GM18858 (cell line): ENCODE data around the gene CHFR.
"Not testable (repeated sequence)": the region's sequence is repeated elsewhere in the genome, so short reads cannot be mapped to it uniquely, and the experiment has no call there.

Experiments
- ATAC-seq: cut with Tn5 transposase; IDR thresholded peaks from one replicate; pipeline ENCODE4 v1.9.1; 2021; ENCODE audit not compliant: unreplicated experiment

The CHFR gene

GRCh38 chr12:132842449-132843045, 44.9 kb downstream of the CHFR start:
- ATAC-seq = no peak

- ATAC-seq = no peak
Observed at GRCh38 chr12:132841151-132841550, 46.3 kb downstream of the CHFR start.

GRCh38 chr12:132840536-132840935, 46.9 kb downstream of the CHFR start:
- ATAC-seq = no peak

- ATAC-seq = no peak
Observed at GRCh38 chr12:132839558-132840235, 47.7 kb downstream of the CHFR start.

- no peak for ATAC-seq
Observed at GRCh38 chr12:132838410-132839080, 48.9 kb downstream of the CHFR start.

GRCh38 chr12:132837693-132838409, 49.6 kb downstream of the CHFR start:
- ATAC-seq = no peak

- no peak for ATAC-seq
Observed at GRCh38 chr12:132836795-132837331, 50.5 kb downstream of the CHFR start.

- not testable (repeated sequence) for ATAC-seq
Observed at GRCh38 chr12:132836230-132836629, 51.2 kb downstream of the CHFR start.

GRCh38 chr12:132835076-132836025, 52.1 kb downstream of the CHFR start:
- ATAC-seq = no peak

- no peak for ATAC-seq
Observed at GRCh38 chr12:132834181-132834711, 53.2 kb downstream of the CHFR start.

GRCh38 chr12:132833341-132833740, 54.1 kb downstream of the CHFR start:
- no peak for ATAC-seq

- no peak for ATAC-seq
Observed at GRCh38 chr12:132831771-132832170, 55.6 kb downstream of the CHFR start.

- peak; percentile 75 for ATAC-seq
Observed at GRCh38 chr12:132828706-132829534, 58.5 kb downstream of the CHFR start, which contains the start of gene GOLGA3. GOLGA3 (minus strand) TSS chr12:132828869; CDS start chr12:132822128, 6,741 bp downstream.

- ATAC-seq = peak; percentile 10
Observed at GRCh38 chr12:132827763-132828703, 59.4 kb downstream of the CHFR start.

GRCh38 chr12:132825861-132826260, 61.5 kb downstream of the CHFR start:
- ATAC-seq = no peak

- ATAC-seq = no peak
Observed at GRCh38 chr12:132825089-132825488, 62.3 kb downstream of the CHFR start.

- no peak for ATAC-seq
Observed at GRCh38 chr12:132824053-132824452, 63.4 kb downstream of the CHFR start.

- ATAC-seq = no peak
Observed at GRCh38 chr12:132818562-132818961, 68.8 kb downstream of the CHFR start.
